T-helper 1 cell treated with Interleukin-12 subunit alpha and Interleukin-12 subunit beta and Interleukin-4 antibody, amounts not matched to agents 30 μg/mL and 1 μg/mL, for 36 hours (primary cell): Measurements from ENCODE around the gene PCP4L1.
"Not testable (repeated sequence)": the region's sequence is repeated elsewhere in the genome, so short reads cannot be mapped to it uniquely, and the experiment has no call there.

Source experiments
- H3K27ac Mint-ChIP-seq: one replicate; pipeline ENCODE4 v1.8.0; 2021; ENCODE audit warnings: mild to moderate bottlenecking, mixed read lengths
- H3K27me3 Mint-ChIP-seq: one replicate; pipeline ENCODE4 v1.8.0; 2021; ENCODE audit warnings: low read depth, mixed read lengths
- H3K36me3 Mint-ChIP-seq: one replicate; pipeline ENCODE4 v1.8.0; 2021; ENCODE audit warnings: low read depth, mixed read lengths
- H3K4me1 Mint-ChIP-seq: one replicate; pipeline ENCODE4 v1.8.0; 2021; ENCODE audit warnings: low read depth, mixed read lengths
- H3K4me3 Mint-ChIP-seq: one replicate; pipeline ENCODE4 v1.8.0; 2021; ENCODE audit warnings: mild to moderate bottlenecking, moderate library complexity, mixed read lengths
- H3K9me3 Mint-ChIP-seq: one replicate; pipeline ENCODE4 v1.8.0; 2021; ENCODE audit warnings: mixed read lengths

The PCP4L1 gene

GRCh38 chr1:161250100-161250499 lies 8.4 kb upstream of the PCP4L1 start:
- not testable (repeated sequence) for H3K4me3 Mint-ChIP-seq, H3K4me1 Mint-ChIP-seq, H3K36me3 Mint-ChIP-seq, H3K27me3 Mint-ChIP-seq, H3K27ac Mint-ChIP-seq, H3K9me3 Mint-ChIP-seq

GRCh38 chr1:161250829-161251228 lies 7.7 kb upstream of the PCP4L1 start:
- Mint-ChIP-seq H3K4me3 (no peak overlapping the region), H3K4me1 (no peaks in the 10 kb centered on the region), H3K27me3 (peaks cover 9% of the 10 kb centered on the region)

GRCh38 chr1:161251579-161251978 lies 7.0 kb upstream of the PCP4L1 start:
- peaks cover 4% of the 10 kb centered on the region for H3K36me3 Mint-ChIP-seq
- H3K4me3 Mint-ChIP-seq, result no peak overlapping the region
- H3K9me3 Mint-ChIP-seq, result peaks cover 17% of the 10 kb centered on the region
- no peaks in the 10 kb centered on the region for H3K4me1 Mint-ChIP-seq
- H3K27me3 Mint-ChIP-seq, result peaks cover 13% of the 10 kb centered on the region
- no peak overlapping the region for H3K27ac Mint-ChIP-seq

More at GRCh38 chr1:161250829-161251228, 7.7 kb upstream of the PCP4L1 start:
- Mint-ChIP-seq H3K9me3 (peaks cover 9% of the 10 kb centered on the region), H3K27ac (no peak overlapping the region), H3K36me3 (peaks cover 4% of the 10 kb centered on the region)

GRCh38 chr1:161255302-161255701 lies 3.2 kb upstream of the PCP4L1 start:
- peaks cover 43% of the 10 kb centered on the region for H3K27me3 Mint-ChIP-seq
- H3K27ac Mint-ChIP-seq, H3K4me1 Mint-ChIP-seq, H3K4me3 Mint-ChIP-seq, H3K36me3 Mint-ChIP-seq: not testable (repeated sequence)
- H3K9me3 Mint-ChIP-seq, result peaks cover 31% of the 10 kb centered on the region

- H3K4me3 Mint-ChIP-seq, H3K27ac Mint-ChIP-seq: not testable (repeated sequence)
Measured at GRCh38 chr1:161255955-161256520, 2.5 kb upstream of the PCP4L1 start.

GRCh38 chr1:161257109-161257508 lies 1.4 kb upstream of the PCP4L1 start:
- not testable (repeated sequence) for H3K4me1 Mint-ChIP-seq, H3K36me3 Mint-ChIP-seq, H3K27ac Mint-ChIP-seq, H3K4me3 Mint-ChIP-seq
- peaks cover 31% of the 10 kb centered on the region for H3K9me3 Mint-ChIP-seq
- peaks cover 59% of the 10 kb centered on the region for H3K27me3 Mint-ChIP-seq

More at GRCh38 chr1:161255955-161256520, 2.5 kb upstream of the PCP4L1 start:
- peaks cover 31% of the 10 kb centered on the region for H3K9me3 Mint-ChIP-seq
- H3K27me3 Mint-ChIP-seq, result peaks cover 49% of the 10 kb centered on the region
- H3K36me3 Mint-ChIP-seq, H3K4me1 Mint-ChIP-seq: not testable (repeated sequence)

GRCh38 chr1:161259345-161259702 lies 779 bp downstream of the PCP4L1 start:
- peaks cover 31% of the 10 kb centered on the region for H3K9me3 Mint-ChIP-seq
- no peak overlapping the region for H3K27ac Mint-ChIP-seq
- peak overlapping the region; percentile 41 for H3K4me3 Mint-ChIP-seq
- H3K4me1 Mint-ChIP-seq, result peaks cover 7% of the 10 kb centered on the region
- H3K27me3 Mint-ChIP-seq, result peaks cover 64% of the 10 kb centered on the region
- peaks cover 7% of the 10 kb centered on the region for H3K36me3 Mint-ChIP-seq

- Mint-ChIP-seq H3K27me3 (peaks cover 64% of the 10 kb centered on the region), H3K36me3 (peaks cover 7% of the 10 kb centered on the region), H3K27ac (no peak overlapping the region), H3K4me3 (no peak overlapping the region), H3K9me3 (peaks cover 31% of the 10 kb centered on the region), H3K4me1 (peaks cover 7% of the 10 kb centered on the region)
Measured at GRCh38 chr1:161259765-161260164, 1.2 kb downstream of the PCP4L1 start.

GRCh38 chr1:161260376-161261260 lies 2.1 kb downstream of the PCP4L1 start:
- Mint-ChIP-seq H3K4me1 (peaks cover 7% of the 10 kb centered on the region), H3K9me3 (peaks cover 28% of the 10 kb centered on the region), H3K36me3 (peaks cover 5% of the 10 kb centered on the region), H3K4me3 (no peak overlapping the region), H3K27ac (no peak overlapping the region), H3K27me3 (peaks cover 61% of the 10 kb centered on the region)

GRCh38 chr1:161261261-161262235 lies 3.0 kb downstream of the PCP4L1 start:
- Mint-ChIP-seq H3K36me3 (peaks cover 4% of the 10 kb centered on the region), H3K27me3 (peaks cover 54% of the 10 kb centered on the region), H3K9me3 (peaks cover 19% of the 10 kb centered on the region), H3K4me3 (no peak overlapping the region), H3K27ac (no peak overlapping the region), H3K4me1 (peaks cover 7% of the 10 kb centered on the region)

- H3K9me3 Mint-ChIP-seq, result no peaks in the 10 kb centered on the region
- no peak overlapping the region for H3K4me3 Mint-ChIP-seq
- H3K4me1 Mint-ChIP-seq, result no peaks in the 10 kb centered on the region
- H3K27me3 Mint-ChIP-seq, result peaks cover 22% of the 10 kb centered on the region
- H3K27ac Mint-ChIP-seq, result no peak overlapping the region
- H3K36me3 Mint-ChIP-seq, result no peaks in the 10 kb centered on the region
Measured at GRCh38 chr1:161265305-161265704, 6.8 kb downstream of the PCP4L1 start.

- H3K27me3 Mint-ChIP-seq, result peaks cover 14% of the 10 kb centered on the region
- H3K27ac Mint-ChIP-seq, result no peak overlapping the region
- H3K9me3 Mint-ChIP-seq, result no peaks in the 10 kb centered on the region
- no peaks in the 10 kb centered on the region for H3K36me3 Mint-ChIP-seq
- no peaks in the 10 kb centered on the region for H3K4me1 Mint-ChIP-seq
- H3K4me3 Mint-ChIP-seq, result no peak overlapping the region
Measured at GRCh38 chr1:161266202-161266601, 7.7 kb downstream of the PCP4L1 start.

- Mint-ChIP-seq H3K4me3 (no peak overlapping the region), H3K36me3 (no peaks in the 10 kb centered on the region), H3K27ac (no peak overlapping the region), H3K9me3 (no peaks in the 10 kb centered on the region), H3K4me1 (no peaks in the 10 kb centered on the region), H3K27me3 (peaks cover 7% of the 10 kb centered on the region)
Measured at GRCh38 chr1:161266836-161267235, 8.3 kb downstream of the PCP4L1 start.

- Mint-ChIP-seq H3K27me3 (peaks cover 5% of the 10 kb centered on the region), H3K4me1 (no peaks in the 10 kb centered on the region), H3K27ac (no peak overlapping the region), H3K9me3 (no peaks in the 10 kb centered on the region), H3K36me3 (no peaks in the 10 kb centered on the region), H3K4me3 (no peak overlapping the region)
Measured at GRCh38 chr1:161267321-161267720, 8.8 kb downstream of the PCP4L1 start.
